Right lung (tissue), 5 donors: ENCODE data around the gene GNG7. TPM values are rescaled to one million over a fixed set of nuclear protein-coding genes. Genes with fewer than 3 reads are reported as not detected.
"Not testable (repeated sequence)": the region's sequence is repeated elsewhere in the genome, so short reads cannot be mapped to it uniquely, and the experiment has no call there.

Experiments used
- DNase-seq, 2 donors: peaks; one replicate each; pipeline ENCODE4 v3.0.0-alpha.2; 2013
- polyA plus RNA-seq, 5 donors: library from polyadenylated mRNA; unstranded; fragments of 120-200 nt; gene quantifications; one replicate each; pipeline versions ENCODE4 v1.2.1 to v1.2.3, GENCODE V29; 2013; ENCODE audit warnings: inconsistent platforms in 1 of 5, low replicate concordance in 1 of 5; ENCODE audit not compliant: insufficient read length in 5 of 5, insufficient read depth in 1 of 5

The GNG7 gene
- polyA plus RNA-seq, 5 donors: 4.5 to 7.1 (median 5.8) TPM

- no peak for DNase-seq
Measured at GRCh38 chr19:2517881-2518601, 184.5 kb downstream of the GNG7 start.

GRCh38 chr19:2516727-2517126 lies 185.8 kb downstream of the GNG7 start:
- DNase-seq: no peak

GRCh38 chr19:2514981-2515518 lies 187.4 kb downstream of the GNG7 start:
- no peak for DNase-seq

- no peak for DNase-seq
Measured at GRCh38 chr19:2512523-2513431, 189.7 kb downstream of the GNG7 start.

- no peak for DNase-seq
Measured at GRCh38 chr19:2511991-2512390, 190.5 kb downstream of the GNG7 start.

GRCh38 chr19:2511570-2511969 lies 190.9 kb downstream of the GNG7 start:
- DNase-seq: no peak

- no peak for DNase-seq
Measured at GRCh38 chr19:2509096-2509495, 193.4 kb downstream of the GNG7 start.

GRCh38 chr19:2507109-2507508 lies 195.4 kb downstream of the GNG7 start:
- DNase-seq: peak in 1 of 2 donors; percentile 50

- not testable (repeated sequence) for DNase-seq
Measured at GRCh38 chr19:2506656-2507055, 195.8 kb downstream of the GNG7 start.

- no peak for DNase-seq
Measured at GRCh38 chr19:2503521-2504109, 198.9 kb downstream of the GNG7 start.

- no peak for DNase-seq
Measured at GRCh38 chr19:2500841-2501261, 201.6 kb downstream of the GNG7 start.

- no peak for DNase-seq
Measured at GRCh38 chr19:2500156-2500555, 202.3 kb downstream of the GNG7 start.

GRCh38 chr19:2497186-2497585 lies 205.3 kb downstream of the GNG7 start:
- no peak for DNase-seq

- DNase-seq: no peak
Measured at GRCh38 chr19:2495651-2496316, 206.7 kb downstream of the GNG7 start.

- DNase-seq: no peak
Measured at GRCh38 chr19:2495130-2495641, 207.3 kb downstream of the GNG7 start.

GRCh38 chr19:2494447-2495129 lies 207.9 kb downstream of the GNG7 start:
- DNase-seq: no peak

GRCh38 chr19:2494084-2494446 lies 208.4 kb downstream of the GNG7 start:
- no peak for DNase-seq

GRCh38 chr19:2493448-2493847 lies 209.0 kb downstream of the GNG7 start:
- DNase-seq: not testable (repeated sequence)

GRCh38 chr19:2492870-2493269 lies 209.6 kb downstream of the GNG7 start:
- no peak for DNase-seq

- no peak for DNase-seq
Measured at GRCh38 chr19:2491130-2491801, 211.2 kb downstream of the GNG7 start.
